Adipocyte (in vitro differentiated cells): ENCODE results near the gene HOXA7.

Experiments used
- DNase-seq: peaks from one replicate; pipeline ENCODE4 v3.0.0-alpha.2; 2015; ENCODE audit warnings: low read depth
- H3K27me3 ChIP-seq: replicated peaks from 2 replicates; pipeline ENCODE4 v1.7.0; 2013; ENCODE audit warnings: mild to moderate bottlenecking, low read length, moderate library complexity; ENCODE audit not compliant: control insufficient read depth, insufficient read depth
- H3K36me3 ChIP-seq: 2 replicates; pipeline ENCODE4 v1.7.0; 2013; ENCODE audit warnings: low read length, mild to moderate bottlenecking, moderate library complexity; ENCODE audit not compliant: control insufficient read depth, insufficient read depth, severe bottlenecking
- H3K4me1 ChIP-seq: 2 replicates; pipeline ENCODE4 v1.7.0; 2013; ENCODE audit warnings: mild to moderate bottlenecking, low read length, moderate library complexity; ENCODE audit not compliant: control insufficient read depth, insufficient read depth
- H3K4me3 ChIP-seq: 2 replicates; pipeline ENCODE4 v1.7.0; 2013; ENCODE audit warnings: mild to moderate bottlenecking, low read length, moderate library complexity
- H3K9ac ChIP-seq: 2 replicates; pipeline ENCODE4 v1.7.0; 2013; ENCODE audit warnings: mild to moderate bottlenecking, low read length, moderate library complexity
- H3K9me3 ChIP-seq: 2 replicates; pipeline ENCODE4 v1.7.0; 2013; ENCODE audit warnings: mild to moderate bottlenecking, low read length, moderate library complexity; ENCODE audit not compliant: control insufficient read depth

HOXA7 gene

GRCh38 chr7:27178366-27178765 is 21.9 kb upstream of the HOXA7 start:
- peak overlapping the region; percentile 80 for H3K4me3 ChIP-seq

GRCh38 chr7:27177795-27178320 is 21.4 kb upstream of the HOXA7 start:
- peak overlapping the region; percentile 80 for H3K4me3 ChIP-seq
- H3K4me1 ChIP-seq, result peaks cover 71% of the 10 kb centered on the region
- H3K27me3 ChIP-seq, result no peaks in the 10 kb centered on the region
- DNase-seq, result no peak
- H3K9ac ChIP-seq, result peak overlapping the region; percentile 93
- H3K36me3 ChIP-seq, result no peaks in the 10 kb centered on the region
- no peaks in the 10 kb centered on the region for H3K9me3 ChIP-seq

More at GRCh38 chr7:27178366-27178765, 21.9 kb upstream of the HOXA7 start:
- Histone ChIP-seq H3K4me1 (peaks cover 75% of the 10 kb centered on the region), H3K27me3 (no peaks in the 10 kb centered on the region), H3K9me3 (no peaks in the 10 kb centered on the region), H3K36me3 (no peaks in the 10 kb centered on the region), H3K9ac (peak overlapping the region; percentile 93)
- DNase-seq, result no peak

- no peaks in the 10 kb centered on the region for H3K27me3 ChIP-seq
- no peak for DNase-seq
- H3K9ac ChIP-seq, result peak overlapping the region; percentile 93
- no peaks in the 10 kb centered on the region for H3K9me3 ChIP-seq
- H3K36me3 ChIP-seq, result no peaks in the 10 kb centered on the region
- H3K4me1 ChIP-seq, result peaks cover 69% of the 10 kb centered on the region
- H3K4me3 ChIP-seq, result peak overlapping the region; percentile 80
Observed at GRCh38 chr7:27176962-27177794, 20.7 kb upstream of the HOXA7 start.

GRCh38 chr7:27176524-27176845 is 20.0 kb upstream of the HOXA7 start:
- H3K9me3 ChIP-seq, result no peaks in the 10 kb centered on the region
- H3K4me3 ChIP-seq, result peak overlapping the region; percentile 80
- H3K9ac ChIP-seq, result peak overlapping the region; percentile 93
- peaks cover 65% of the 10 kb centered on the region for H3K4me1 ChIP-seq
- H3K27me3 ChIP-seq, result no peaks in the 10 kb centered on the region
- no peak for DNase-seq
- no peaks in the 10 kb centered on the region for H3K36me3 ChIP-seq

GRCh38 chr7:27175626-27176523 is 19.4 kb upstream of the HOXA7 start:
- H3K36me3 ChIP-seq, result no peaks in the 10 kb centered on the region
- peak overlapping the region; percentile 93 for H3K9ac ChIP-seq
- H3K4me3 ChIP-seq, result peak overlapping the region; percentile 80
- peaks cover 61% of the 10 kb centered on the region for H3K4me1 ChIP-seq
- no peaks in the 10 kb centered on the region for H3K9me3 ChIP-seq
- no peaks in the 10 kb centered on the region for H3K27me3 ChIP-seq
- no peak for DNase-seq

- Histone ChIP-seq H3K9me3 (no peaks in the 10 kb centered on the region), H3K36me3 (no peaks in the 10 kb centered on the region), H3K4me1 (peaks cover 54% of the 10 kb centered on the region), H3K9ac (peak overlapping the region; percentile 93), H3K27me3 (no peaks in the 10 kb centered on the region), H3K4me3 (peak overlapping the region; percentile 94)
- DNase-seq, result no peak
Observed at GRCh38 chr7:27174874-27175625, 18.6 kb upstream of the HOXA7 start.

GRCh38 chr7:27173956-27174873 is 17.7 kb upstream of the HOXA7 start, which contains the start of gene HOXA10:
Gene HOXA10 (minus strand): TSS chr7:27174320. CDS start chr7:27174306, 14 bp downstream.
- Histone ChIP-seq H3K9me3 (no peaks in the 10 kb centered on the region), H3K4me3 (peak within 1 kb of the TSS; percentile 94), H3K36me3 (no peaks in the 10 kb centered on the region), H3K27me3 (no peaks in the 10 kb centered on the region), H3K4me1 (peaks cover 50% of the 10 kb centered on the region), H3K9ac (peak within 1 kb of the TSS; percentile 93)
- no peak for DNase-seq

GRCh38 chr7:27173511-27173955 is 17.1 kb upstream of the HOXA7 start:
- H3K4me3 ChIP-seq, result peak overlapping the region; percentile 94
- peak overlapping the region; percentile 93 for H3K9ac ChIP-seq
- DNase-seq, result no peak
- H3K27me3 ChIP-seq, result no peaks in the 10 kb centered on the region
- H3K36me3 ChIP-seq, result no peaks in the 10 kb centered on the region
- peaks cover 50% of the 10 kb centered on the region for H3K4me1 ChIP-seq
- no peaks in the 10 kb centered on the region for H3K9me3 ChIP-seq

- peak overlapping the region; percentile 94 for H3K4me3 ChIP-seq
- DNase-seq, result no peak
- no peaks in the 10 kb centered on the region for H3K27me3 ChIP-seq
- peaks cover 51% of the 10 kb centered on the region for H3K4me1 ChIP-seq
- H3K9ac ChIP-seq, result peak overlapping the region; percentile 93
- H3K9me3 ChIP-seq, result no peaks in the 10 kb centered on the region
- no peaks in the 10 kb centered on the region for H3K36me3 ChIP-seq
Observed at GRCh38 chr7:27172823-27173510, 16.5 kb upstream of the HOXA7 start.
